GM19035 (cell line): ENCODE results near the gene EIF6.

ENCODE experiments used
- ATAC-seq: cut with Tn5 transposase; IDR thresholded peaks from one replicate; pipeline ENCODE4 v1.9.1; 2021; ENCODE audit not compliant: unreplicated experiment

Gene EIF6

DNA sequence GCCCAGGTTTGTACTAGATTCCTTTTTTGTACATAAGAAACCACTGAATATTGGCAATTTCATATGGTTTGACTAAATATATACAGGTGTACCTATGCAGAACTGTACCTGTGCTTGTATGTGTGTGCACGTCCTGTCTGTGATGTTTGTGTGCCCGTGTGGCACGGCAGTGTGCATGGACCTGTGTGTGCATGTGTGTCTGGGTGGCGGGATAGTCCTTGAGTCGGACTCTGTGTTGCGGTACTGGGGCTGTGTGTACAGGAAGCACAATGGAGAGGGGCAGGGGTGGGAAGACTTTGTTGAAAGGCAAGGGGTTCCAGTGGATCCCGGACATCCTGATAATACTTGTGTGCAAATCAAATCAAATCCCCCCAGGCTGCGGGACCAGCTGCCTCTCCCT is 11.1 kb upstream of the EIF6 start:
- no peak for ATAC-seq

DNA sequence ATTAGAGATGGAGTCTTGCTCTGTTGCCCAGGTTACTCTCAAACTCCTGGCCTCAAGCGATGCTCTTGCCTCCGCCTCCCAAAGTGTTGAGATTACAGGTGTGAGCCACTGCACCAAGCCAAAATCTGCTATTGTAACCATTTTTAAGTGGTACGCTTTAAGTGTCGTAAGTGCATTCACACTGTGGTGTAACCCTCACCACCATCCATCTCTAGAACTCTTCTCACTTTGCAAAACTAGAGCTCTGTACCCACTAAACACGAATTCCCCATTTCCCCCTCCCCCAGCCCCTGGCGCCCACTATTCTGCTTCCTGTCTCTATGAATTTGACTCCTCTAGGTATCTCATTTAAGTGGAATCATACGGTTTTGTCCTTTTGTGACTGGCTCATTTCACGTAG is 10.5 kb upstream of the EIF6 start:
- ATAC-seq, result no peak

- no peak for ATAC-seq
Observed at GRCh38 chr20:35294293-35294685, 9.7 kb upstream of the EIF6 start.

- ATAC-seq, result no peak
Observed at GRCh38 chr20:35293303-35294292, 9.0 kb upstream of the EIF6 start.

GRCh38 chr20:35292504-35293285 is 8.1 kb upstream of the EIF6 start:
- ATAC-seq, result no peak

GRCh38 chr20:35291654-35292503 is 7.3 kb upstream of the EIF6 start, which contains the start of gene FAM83C:
FAM83C (minus strand) TSS chr20:35292425; CDS start chr20:35292304, 121 bp downstream.
- ATAC-seq, result no peak

DNA sequence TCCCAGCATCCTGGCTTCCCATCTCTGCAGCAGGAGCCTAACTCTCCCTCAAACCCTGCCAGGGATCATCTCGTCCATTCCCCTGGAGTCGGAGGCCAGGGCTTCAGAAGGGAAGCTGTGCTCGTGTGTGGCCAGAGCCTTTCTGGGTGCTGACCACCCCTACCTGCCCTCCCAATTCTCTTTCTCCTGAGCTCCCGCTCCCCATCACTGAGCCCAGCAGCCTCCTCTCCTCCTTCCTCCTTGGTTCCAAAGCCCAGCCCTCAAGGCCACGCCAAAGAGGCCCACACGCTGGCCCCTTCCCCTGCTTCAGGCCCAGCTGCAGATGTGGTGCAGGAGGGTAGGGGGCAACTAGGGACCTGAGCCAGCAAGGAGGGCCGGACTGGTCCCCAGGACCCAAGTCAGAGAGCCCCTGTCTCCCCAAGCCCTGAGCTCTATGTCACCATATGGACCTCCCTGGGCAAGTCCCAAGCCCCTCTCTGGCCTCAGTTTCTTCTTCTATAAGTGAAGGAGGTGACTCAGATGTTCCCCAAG is 6.4 kb upstream of the EIF6 start:
- no peak for ATAC-seq

GRCh38 chr20:35290186-35290886 is 5.8 kb upstream of the EIF6 start:
- no peak for ATAC-seq

DNA sequence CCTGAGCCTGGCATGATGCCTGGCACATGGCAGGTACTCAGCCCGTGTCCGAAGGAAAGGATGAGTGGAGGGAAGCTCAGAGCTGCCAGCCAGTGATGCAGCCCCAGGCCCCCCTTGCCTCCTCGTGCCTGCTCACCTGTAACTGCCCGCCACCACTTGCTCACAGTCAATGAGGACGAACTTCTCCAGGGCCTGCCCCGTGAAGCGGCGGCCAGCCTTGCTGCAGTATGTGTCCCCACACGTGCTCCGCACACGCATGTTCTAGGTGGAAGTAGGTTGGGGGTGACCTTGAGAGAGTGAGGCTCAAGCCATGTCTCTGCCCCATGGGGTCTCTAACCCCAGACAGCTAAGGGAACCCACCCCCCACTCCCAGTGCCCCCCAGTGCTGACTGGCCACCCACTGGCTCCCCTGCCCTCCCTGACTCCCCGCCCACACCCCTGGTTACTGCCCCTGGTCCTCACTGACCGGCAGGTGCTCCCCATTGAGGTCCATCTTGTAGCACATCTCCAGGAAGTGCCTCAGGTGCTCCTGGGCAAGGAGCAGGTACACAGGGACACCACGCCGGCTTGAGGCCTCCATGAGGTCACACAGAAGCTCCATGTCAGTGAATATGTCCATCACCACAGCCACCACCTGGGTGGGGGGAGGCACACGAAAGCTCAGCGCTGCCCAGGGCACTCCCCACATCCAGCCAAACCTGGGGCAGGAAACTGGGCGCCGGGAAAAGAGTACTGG is 3.9 kb upstream of the EIF6 start:
- no peak for ATAC-seq

- no peak for ATAC-seq
Observed at GRCh38 chr20:35287509-35288324, 3.1 kb upstream of the EIF6 start.

- no peak for ATAC-seq
Observed at GRCh38 chr20:35286899-35287508, 2.4 kb upstream of the EIF6 start.

GRCh38 chr20:35286077-35286898 is 1.7 kb upstream of the EIF6 start:
- ATAC-seq, result no peak

DNA sequence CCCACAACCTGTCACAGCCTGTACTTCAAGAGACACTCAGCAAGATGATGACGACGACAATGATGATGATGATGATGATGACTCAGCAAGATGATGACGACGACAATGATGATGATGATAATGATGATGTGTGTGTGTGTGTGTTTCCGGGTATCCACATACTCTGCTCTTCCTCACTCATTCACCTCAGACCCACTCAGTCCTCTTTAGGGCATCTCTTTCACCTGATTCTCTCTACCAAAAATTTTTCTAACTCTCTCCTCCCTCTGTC is 1.2 kb upstream of the EIF6 start:
- no peak for ATAC-seq

DNA sequence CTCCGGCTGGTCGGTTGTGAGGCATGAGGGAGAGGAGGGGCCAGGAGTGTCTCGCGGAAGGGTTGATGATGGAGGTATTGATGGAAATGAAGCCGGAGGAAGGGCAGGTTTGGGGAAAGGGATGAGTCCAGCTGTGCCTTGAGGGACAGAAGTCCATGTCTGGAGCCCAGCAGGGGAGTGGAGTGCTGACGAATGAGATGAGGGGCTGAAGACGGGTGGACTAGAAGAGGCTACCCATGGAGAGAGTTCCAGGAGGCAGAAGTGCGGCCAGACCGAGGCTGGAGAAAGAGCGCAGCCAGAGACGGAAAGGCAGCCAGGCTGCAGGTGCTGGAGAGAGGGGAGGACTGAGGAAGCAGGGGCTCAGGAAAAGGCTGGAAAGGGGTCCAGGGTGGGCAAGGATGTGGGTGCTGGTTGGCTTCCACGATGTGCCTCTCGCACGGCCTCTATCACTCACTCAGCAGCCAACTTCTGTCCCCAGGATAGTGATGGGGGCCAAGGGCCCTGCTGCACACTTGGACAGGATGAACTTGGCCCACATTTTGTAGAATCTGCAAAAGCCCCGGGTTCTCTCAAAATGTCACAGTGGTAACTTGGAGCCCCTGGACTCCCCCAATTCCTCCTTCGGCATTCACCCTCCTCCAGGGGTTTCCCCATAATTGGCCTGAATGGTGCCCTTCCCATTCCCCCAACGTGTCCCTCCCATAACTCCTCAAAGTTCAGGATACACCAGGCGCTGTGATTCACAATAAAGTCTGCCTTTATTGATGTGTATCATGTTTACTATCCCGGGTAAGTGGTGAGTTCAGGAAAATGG is 627 bp upstream of the EIF6 start:
- ATAC-seq, result peak; percentile 3

DNA sequence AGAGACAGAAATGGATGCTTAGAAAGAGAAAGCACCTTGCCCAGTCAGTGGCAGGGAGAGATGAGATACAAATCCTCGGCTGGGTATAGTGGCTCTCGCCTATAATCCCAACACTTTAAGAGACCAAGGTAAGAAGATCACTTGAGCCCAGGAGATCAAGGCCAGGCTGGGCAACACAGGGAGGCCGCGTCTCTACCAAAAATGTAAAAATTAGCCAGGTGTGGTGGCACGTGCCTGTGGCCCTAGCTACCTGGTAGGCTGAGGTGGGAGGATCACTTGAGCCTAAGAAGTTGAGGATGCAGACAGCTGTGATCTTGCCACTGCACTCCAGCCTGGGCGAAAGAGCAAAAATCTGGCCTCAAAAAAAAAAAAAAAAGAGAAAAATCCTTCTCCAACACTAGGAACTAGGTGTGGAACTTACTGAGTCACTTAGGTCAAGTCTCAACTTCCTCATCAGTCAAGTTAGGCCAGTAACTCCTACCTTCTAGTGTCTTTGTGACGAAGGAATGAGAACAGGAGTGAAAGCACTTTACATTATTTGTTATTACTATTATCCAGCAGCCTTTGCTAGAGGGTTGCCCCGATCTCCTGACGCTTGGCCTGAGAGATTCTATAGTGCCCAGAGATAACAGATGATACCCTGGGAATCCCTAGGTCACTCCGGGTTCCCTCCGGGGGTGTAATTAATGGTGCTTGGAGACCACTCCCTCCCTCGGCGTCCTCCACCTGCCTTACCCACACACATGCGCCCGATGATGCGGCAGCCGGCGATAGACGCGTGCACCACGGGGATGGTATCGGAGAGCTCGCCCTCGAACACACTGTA is 918 bp downstream of the EIF6 start:
- no peak for ATAC-seq
